HepG2 (cell line): ENCODE data around the gene SPTSSB. TPM values are rescaled to one million over a fixed set of nuclear protein-coding genes. Genes with fewer than 3 reads are reported as not detected.

ENCODE experiments used
- ATAC-seq: fragments of 200-7000 bp; cut with Tn5 transposase; 3 replicates; pipeline ENCODE4 v1.9.1; 2020; ENCODE audit warnings: mild to moderate bottlenecking, moderate library complexity
- BruUV-seq: library from RNA; stranded (reverse); fragments of 400-500 nt; replicated peaks from 2 replicates; lab custom pipeline; 2021; lab: Mats Ljungman, UMichigan
- CTCF ChIA-PET: fragments of 300-600 bp; formaldehyde crosslinking; extraction: SDS; loops from one replicate; lab custom pipeline; 2021; ENCODE audit warnings: low total read pairs, inconsistent platforms, low intra/inter-chr PET ratio; lab: Yijun Ruan, JAX
- POLR2A ChIA-PET: fragments of 350-600 bp; sonication (Branson Sonifier 250); formaldehyde crosslinking; loops from one replicate; lab custom pipeline; 2020; ENCODE audit warnings: antibody characterized with exemption, inconsistent platforms; lab: Yijun Ruan, JAX
- DNase-seq: peaks from one replicate; pipeline ENCODE4 v3.0.0-alpha.2; 2015; ENCODE audit warnings: low spot score
- FAIRE-seq: peaks from 3 replicates; lab custom pipeline; 2011; peaks lifted over from hg19 to GRCh38; lab: Jason Lieb, UNC
- H2AFZ ChIP-seq: one replicate; pipeline ENCODE4 v1.6.1; 2011; ENCODE audit warnings: low read length, inconsistent platforms
- H3K27ac ChIP-seq: fragments of 300-600 bp; 3 replicates; pipeline ENCODE4 v1.8.0; 2011; ENCODE audit warnings: mixed run types, mild to moderate bottlenecking, mixed read lengths, low read length, inconsistent platforms; ENCODE audit not compliant: insufficient read depth; ENCODE audit errors: extremely low read length
- H3K27me3 ChIP-seq, 2 experiments: fragments of 200-600 bp in 1 of 2; 2 replicates in 1 of 2; 3 replicates in 1 of 2; pipeline versions ENCODE4 v1.6.0 to v1.8.0; 2011; ENCODE audit warnings: low read length in 2 of 2, mild to moderate bottlenecking in 2 of 2, moderate library complexity in 2 of 2, inconsistent platforms in 1 of 2; ENCODE audit not compliant: insufficient read depth in 2 of 2, control insufficient read depth in 1 of 2
- H3K36me3 ChIP-seq, 2 experiments: fragments of 200-600 bp in 1 of 2; replicated peaks in 1 of 2; 2 replicates in 1 of 2; 3 replicates in 1 of 2; pipeline versions ENCODE4 v1.5.1 to v1.8.0; 2011; ENCODE audit warnings: low read length in 2 of 2, inconsistent platforms in 1 of 2; ENCODE audit not compliant: insufficient read depth in 2 of 2, control insufficient read depth in 1 of 2
- H3K4me1 ChIP-seq: 2 replicates; pipeline ENCODE4 v1.5.1; 2012; ENCODE audit warnings: low read length, inconsistent platforms; ENCODE audit not compliant: insufficient read depth
- H3K4me2 ChIP-seq: 2 replicates; pipeline ENCODE4 v1.6.0; 2011; ENCODE audit warnings: low read depth, low read length, inconsistent platforms
- H3K4me3 ChIP-seq, 3 experiments: fragments of 200-600 bp in 1 of 3; sonication (generic), shearing (Covaris generic) in 1 of 3; replicated peaks in 1 of 3; 2 replicates each; pipeline ENCODE4 v1.5.1; 2011 to 2016; ENCODE audit warnings: low read length in 3 of 3, inconsistent platforms in 2 of 3, low read depth in 2 of 3, mild to moderate bottlenecking in 2 of 3, control low read depth in 1 of 3, mixed read lengths in 1 of 3; ENCODE audit not compliant: insufficient read depth in 1 of 3
- H3K79me2 ChIP-seq: one replicate; pipeline ENCODE4 v1.6.1; 2011; ENCODE audit warnings: low read length, inconsistent platforms; ENCODE audit not compliant: insufficient read depth
- H3K9ac ChIP-seq: 2 replicates; pipeline ENCODE4 v1.6.0; 2011; ENCODE audit warnings: mild to moderate bottlenecking, low read depth, low read length, inconsistent platforms; ENCODE audit not compliant: insufficient read depth
- H3K9me3 ChIP-seq: 2 replicates; pipeline ENCODE4 v1.5.1; 2012; ENCODE audit warnings: mild to moderate bottlenecking, low read length
- H4K20me1 ChIP-seq: 2 replicates; pipeline ENCODE4 v1.6.0; 2011; ENCODE audit warnings: inconsistent platforms, mild to moderate bottlenecking, low read length, moderate library complexity; ENCODE audit not compliant: insufficient read depth
- CEBPB ChIP-seq: IDR thresholded peaks from 2 replicates; pipeline ENCODE4 v1.6.1; 2011; ENCODE audit warnings: low read depth, low read length, improper control_type of control experiment, borderline replicate concordance
- CEBPG ChIP-seq: IDR thresholded peaks from 2 replicates; pipeline ENCODE4 v1.6.1; 2016
- EZH2 ChIP-seq: conservative IDR thresholded peaks from 2 replicates; pipeline ENCODE4 v1.6.1; 2012; ENCODE audit warnings: mild to moderate bottlenecking, low read depth, low read length, moderate library complexity
- MAZ ChIP-seq, 2 experiments: sonication (generic) in 1 of 2; formaldehyde crosslinking in 1 of 2; IDR thresholded peaks; 2 replicates each; pipeline versions ENCODE4 v1.5.0 to v1.6.1; 2012 to 2020; ENCODE audit warnings: low read depth in 2 of 2, mild to moderate bottlenecking in 2 of 2, borderline replicate concordance in 1 of 2, improper control_type of control experiment in 1 of 2, low read length in 1 of 2, missing genetic modification reagents in 1 of 2, moderate library complexity in 1 of 2
- NR2F6 ChIP-seq, 2 experiments: IDR thresholded peaks; 2 replicates each; pipeline ENCODE4 v1.6.1; 2016; ENCODE audit warnings: antibody characterized with exemption in 1 of 2, mild to moderate bottlenecking in 1 of 2
- PHF5A ChIP-seq: IDR thresholded peaks from one replicate; pipeline ENCODE4 v1.6.1; 2018; ENCODE audit warnings: low read depth, missing genetic modification reagents; ENCODE audit not compliant: unreplicated experiment
- RARG ChIP-seq: sonication (generic); formaldehyde crosslinking; IDR thresholded peaks from 2 replicates; pipeline ENCODE4 v1.4.0; 2020; ENCODE audit warnings: low read depth, mild to moderate bottlenecking, missing genetic modification reagents
- ZNF234 ChIP-seq: sonication (generic); formaldehyde crosslinking; conservative IDR thresholded peaks from 2 replicates; pipeline ENCODE4 v1.5.1; 2020; ENCODE audit warnings: mild to moderate bottlenecking, missing genetic modification reagents
- ZSCAN9 ChIP-seq: IDR thresholded peaks from 2 replicates; pipeline ENCODE4 v1.6.1; 2016; ENCODE audit warnings: borderline replicate concordance
- WGBS: methylation state at CpG from one replicate; pipeline ENCODE4 v1.1.6; 2017; ENCODE audit warnings: low lambda C conversion rate; 5-methylcytosine and 5-hydroxymethylcytosine counted together
- in situ Hi-C: cut with HindIII; loops from 2 replicates; pipeline ENCODE4 v1.10.0; 2017; ENCODE audit warnings: low pct_unique_long_range_greater_than_20kb; ENCODE audit not compliant: extremely low pct_ligation_motif_present
- intact Hi-C: fragments of 100-400 bp; cut with micrococcal nuclease; formaldehyde crosslinking; loops from one replicate; pipeline ENCODE4 v1.10.0; 2022; ENCODE audit not compliant: unreplicated experiment
- polyA plus RNA-seq, 8 experiments: library from polyadenylated mRNA; depleted of rRNA in 3 of 8; stranded (reverse) in 7 of 8; unstranded in 1 of 8; fragments of >200 nt; fragmentation: Illumina TruSeq in 4 of 8; extraction: Trizol in 4 of 8; gene quantifications; 2 replicates each; pipeline versions ENCODE4 v1.2.1 to v1.2.3, GENCODE V29; 2011 to 2016; ENCODE audit warnings: low read depth in 4 of 8, missing spikeins in 1 of 8, mixed read lengths in 1 of 8; ENCODE audit not compliant: insufficient read depth in 1 of 8
- total RNA-seq, 5 experiments: library from RNA; depleted of rRNA; stranded (reverse); fragments of >200 nt; fragmentation: Illumina TruSeq; extraction: Trizol; gene quantifications; 2 replicates each; pipeline ENCODE4 v1.2.3, GENCODE V29; 2016; ENCODE audit warnings: low read depth in 1 of 5
- TF ChIP-seq, protein P1 (sequence below): IDR thresholded peaks from 2 replicates; pipeline ENCODE4 v1.6.1; 2016
- TF ChIP-seq, protein P2 (sequence below): sonication (generic); formaldehyde crosslinking; IDR thresholded peaks from 2 replicates; pipeline ENCODE4 v1.8.1; 2023; ENCODE audit warnings: mild to moderate bottlenecking, inconsistent platforms, moderate library complexity, missing genetic modification reagents, borderline replicate concordance
- TF ChIP-seq, protein P3 (sequence below): fragments of 450-650 bp; IDR thresholded peaks from 2 replicates; pipeline ENCODE4 v1.6.1; 2016
- TF ChIP-seq, protein P4 (sequence below): conservative IDR thresholded peaks from 2 replicates; pipeline ENCODE4 v1.6.1; 2018; ENCODE audit warnings: missing genetic modification reagents

SPTSSB gene
- total and polyA plus RNA-seq, 2 of the 13 experiments (the other 11 are each of a cell fraction or from before 2014, with no cell fraction given) = 0.51 to 2.4 TPM

DNA sequence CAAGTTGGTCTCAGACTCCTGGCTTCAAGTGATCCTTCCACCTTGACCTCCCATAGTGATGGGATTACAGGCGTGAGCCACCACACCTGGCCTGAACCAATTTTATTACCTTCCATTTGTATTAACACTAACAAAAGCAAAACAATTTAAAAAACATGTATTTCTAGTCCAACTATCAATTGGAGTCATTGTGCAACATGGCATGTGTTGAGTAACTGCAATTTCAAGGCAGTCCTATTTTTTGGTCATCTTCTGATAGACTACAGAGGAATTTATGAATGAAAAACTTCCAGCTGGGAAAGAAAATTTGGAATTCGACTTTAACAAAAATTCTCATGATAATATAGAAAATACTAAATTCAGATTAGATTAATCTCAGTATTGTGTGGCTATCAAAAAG lies 16.8 kb downstream of the SPTSSB start:
- DNase-seq (no peak), FAIRE-seq (no peak), ATAC-seq (no peak)
- Histone ChIP-seq H3K4me1 (peaks cover 9% of the 10 kb centered on the region), H4K20me1 (no peaks in the 10 kb centered on the region), H3K36me3 (no peaks in the 10 kb centered on the region), H2AFZ (no peak overlapping the region), H3K27ac (no peak overlapping the region), H3K4me3 (no peak overlapping the region), H3K9me3 (no peaks in the 10 kb centered on the region), H3K4me2 (no peak overlapping the region), H3K27me3 (no peaks in the 10 kb centered on the region; a peak in 1 of 5 replicates), H3K9ac (no peak overlapping the region), H3K79me2 (no peaks in the 10 kb centered on the region)
- ChIA-PET CTCF (no interaction called here), POLR2A (no interaction called here)
- TF ChIP-seq PHF5A (CRISPR knock-in tag) (no peak), ZSCAN9 (CRISPR knock-in tag) (no peak), CEBPG (CRISPR knock-in tag) (0 out of 2 replicates have a peak, but pooled peaks have one; percentile 17), MAZ (IDR thresholded peaks at IDR 0.05; ENCODE audit: borderline replicate concordance, low read depth, low read length) (no peak), MAZ (CRISPR knock-in tag; IDR thresholded peaks at IDR 0.05; ENCODE audit: low read depth) (no peak), NR2F6 (IDR thresholded peaks at IDR 0.05) (no peak), NR2F6 (CRISPR knock-in tag; IDR thresholded peaks at IDR 0.05) (no peak), RARG (no peak), CEBPB (peak; percentile 64; the same call in 1 of the 2 replicates), EZH2 (no peak), ZNF234 (CRISPR knock-in tag) (no peak)
- TF ChIP-seq, protein P1, sequence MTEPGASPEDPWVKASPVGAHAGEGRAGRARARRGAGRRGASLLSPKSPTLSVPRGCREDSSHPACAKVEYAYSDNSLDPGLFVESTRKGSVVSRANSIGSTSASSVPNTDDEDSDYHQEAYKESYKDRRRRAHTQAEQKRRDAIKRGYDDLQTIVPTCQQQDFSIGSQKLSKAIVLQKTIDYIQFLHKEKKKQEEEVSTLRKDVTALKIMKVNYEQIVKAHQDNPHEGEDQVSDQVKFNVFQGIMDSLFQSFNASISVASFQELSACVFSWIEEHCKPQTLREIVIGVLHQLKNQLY = no peak
- TF ChIP-seq, protein P2, sequence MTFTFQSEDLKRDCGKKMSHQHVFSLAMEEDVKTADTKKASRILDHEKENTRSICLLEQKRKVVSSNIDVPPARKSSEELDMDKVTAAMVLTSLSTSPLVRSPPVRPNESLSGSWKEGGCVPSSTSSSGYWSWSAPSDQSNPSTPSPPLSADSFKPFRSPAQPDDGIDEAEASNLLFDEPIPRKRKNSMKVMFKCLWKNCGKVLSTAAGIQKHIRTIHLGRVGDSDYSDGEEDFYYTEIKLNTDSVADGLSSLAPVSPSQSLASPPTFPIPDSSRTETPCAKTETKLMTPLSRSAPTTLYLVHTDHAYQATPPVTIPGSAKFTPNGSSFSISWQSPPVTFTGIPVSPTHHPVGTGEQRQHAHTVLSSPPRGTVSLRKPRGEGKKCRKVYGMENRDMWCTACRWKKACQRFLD (CRISPR knock-in tag) = no peak
- TF ChIP-seq, protein P3, sequence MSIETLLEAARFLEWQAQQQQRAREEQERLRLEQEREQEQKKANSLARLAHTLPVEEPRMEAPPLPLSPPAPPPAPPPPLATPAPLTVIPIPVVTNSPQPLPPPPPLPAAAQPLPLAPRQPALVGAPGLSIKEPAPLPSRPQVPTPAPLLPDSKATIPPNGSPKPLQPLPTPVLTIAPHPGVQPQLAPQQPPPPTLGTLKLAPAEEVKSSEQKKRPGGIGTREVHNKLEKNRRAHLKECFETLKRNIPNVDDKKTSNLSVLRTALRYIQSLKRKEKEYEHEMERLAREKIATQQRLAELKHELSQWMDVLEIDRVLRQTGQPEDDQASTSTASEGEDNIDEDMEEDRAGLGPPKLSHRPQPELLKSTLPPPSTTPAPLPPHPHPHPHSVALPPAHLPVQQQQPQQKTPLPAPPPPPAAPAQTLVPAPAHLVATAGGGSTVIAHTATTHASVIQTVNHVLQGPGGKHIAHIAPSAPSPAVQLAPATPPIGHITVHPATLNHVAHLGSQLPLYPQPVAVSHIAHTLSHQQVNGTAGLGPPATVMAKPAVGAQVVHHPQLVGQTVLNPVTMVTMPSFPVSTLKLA = no peak
- TF ChIP-seq, protein P4, sequence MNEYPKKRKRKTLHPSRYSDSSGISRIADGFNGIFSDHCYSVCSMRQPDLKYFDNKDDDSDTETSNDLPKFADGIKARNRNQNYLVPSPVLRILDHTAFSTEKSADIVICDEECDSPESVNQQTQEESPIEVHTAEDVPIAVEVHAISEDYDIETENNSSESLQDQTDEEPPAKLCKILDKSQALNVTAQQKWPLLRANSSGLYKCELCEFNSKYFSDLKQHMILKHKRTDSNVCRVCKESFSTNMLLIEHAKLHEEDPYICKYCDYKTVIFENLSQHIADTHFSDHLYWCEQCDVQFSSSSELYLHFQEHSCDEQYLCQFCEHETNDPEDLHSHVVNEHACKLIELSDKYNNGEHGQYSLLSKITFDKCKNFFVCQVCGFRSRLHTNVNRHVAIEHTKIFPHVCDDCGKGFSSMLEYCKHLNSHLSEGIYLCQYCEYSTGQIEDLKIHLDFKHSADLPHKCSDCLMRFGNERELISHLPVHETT (CRISPR knock-in tag) = no peak
- 36% methylated on average over 2 of the region's 2 CpGs for WGBS
- BruUV-seq = no TSS peak
- in situ Hi-C loops = no loop called here
- intact Hi-C loops = no loop called here
